Keratinocyte (primary cell): ENCODE data around the gene IDH3A. TPM values are rescaled to one million over a fixed set of nuclear protein-coding genes. Genes with fewer than 3 reads are reported as not detected.

Experiments used
- DNase-seq: peaks from one replicate; pipeline ENCODE4 v3.0.0-alpha.2; 2011; ENCODE audit warnings: low read depth, missing footprints, low spot score
- FAIRE-seq: peaks from 2 replicates; lab custom pipeline; 2011; peaks lifted over from hg19 to GRCh38; lab: Jason Lieb, UNC
- H2AFZ ChIP-seq: 2 replicates; pipeline ENCODE4 v1.6.0; 2012; ENCODE audit warnings: low read length, control low read depth, inconsistent platforms; ENCODE audit not compliant: control insufficient read depth
- H3K27ac ChIP-seq: 2 replicates; pipeline ENCODE4 v1.5.1; 2011; ENCODE audit warnings: low read length; ENCODE audit not compliant: control insufficient read depth, insufficient read depth
- H3K27me3 ChIP-seq: 3 replicates; pipeline ENCODE4 v1.6.0; 2011; ENCODE audit warnings: low read length; ENCODE audit not compliant: control insufficient read depth, insufficient read depth; ENCODE audit errors: extremely low read depth
- H3K36me3 ChIP-seq, 2 experiments: 2 replicates in 1 of 2; 3 replicates in 1 of 2; pipeline ENCODE4 v1.5.1; 2011; ENCODE audit warnings: low read length in 2 of 2, mild to moderate bottlenecking in 1 of 2; ENCODE audit not compliant: control insufficient read depth in 2 of 2, insufficient read depth in 2 of 2; ENCODE audit errors: extremely low read depth in 1 of 2
- H3K4me1 ChIP-seq: 3 replicates; pipeline ENCODE4 v1.5.1; 2011; ENCODE audit warnings: low read length; ENCODE audit not compliant: control insufficient read depth, insufficient read depth; ENCODE audit errors: extremely low read depth
- H3K4me2 ChIP-seq: 3 replicates; pipeline ENCODE4 v1.6.0; 2011; ENCODE audit warnings: low read depth, low read length; ENCODE audit not compliant: control insufficient read depth, insufficient read depth; ENCODE audit errors: extremely low read depth
- H3K4me3 ChIP-seq, 3 experiments: fragments of 200-600 bp in 1 of 3; sonication (generic) in 1 of 3; 2 replicates in 2 of 3; 3 replicates in 1 of 3; pipeline ENCODE4 v1.5.1; 2011 to 2016; ENCODE audit warnings: low read length in 3 of 3, mild to moderate bottlenecking in 3 of 3, control low read depth in 2 of 3, inconsistent platforms in 1 of 3, low read depth in 1 of 3, mixed read lengths in 1 of 3, mixed run types in 1 of 3, moderate library complexity in 1 of 3; ENCODE audit not compliant: control insufficient read depth in 2 of 3, insufficient read depth in 2 of 3; ENCODE audit errors: extremely low read depth in 1 of 3
- H3K79me2 ChIP-seq: 2 replicates; pipeline ENCODE4 v1.6.0; 2012; ENCODE audit warnings: low read length; ENCODE audit not compliant: control insufficient read depth, insufficient read depth
- H3K9ac ChIP-seq: 3 replicates; pipeline ENCODE4 v1.6.0; 2011; ENCODE audit warnings: low read length; ENCODE audit not compliant: control insufficient read depth, insufficient read depth; ENCODE audit errors: extremely low read depth
- H3K9me1 ChIP-seq: 3 replicates; pipeline ENCODE4 v1.6.0; 2011; ENCODE audit warnings: low read length; ENCODE audit not compliant: control insufficient read depth, insufficient read depth; ENCODE audit errors: extremely low read depth
- H3K9me3 ChIP-seq: 2 replicates; pipeline ENCODE4 v1.5.1; 2012; ENCODE audit warnings: low read depth, low read length; ENCODE audit not compliant: control insufficient read depth
- H4K20me1 ChIP-seq: 3 replicates; pipeline ENCODE4 v1.6.0; 2011; ENCODE audit warnings: low read length; ENCODE audit not compliant: control insufficient read depth, insufficient read depth; ENCODE audit errors: extremely low read depth
- EZH2 ChIP-seq: IDR thresholded peaks from one replicate; pipeline ENCODE4 v1.6.1; 2012; ENCODE audit warnings: inconsistent platforms, mild to moderate bottlenecking, low read length, moderate library complexity
- dilution Hi-C: fragments of 300-500 bp; cut with MboI; formaldehyde crosslinking; loops from one replicate; pipeline ENCODE4 v1.7.0; 2020; ENCODE audit warnings: low sequenced_read_pairs; ENCODE audit not compliant: extremely low pct_ligation_motif_present
- polyA plus RNA-seq, 5 experiments: library from polyadenylated mRNA; depleted of rRNA in 3 of 5; stranded (reverse) in 3 of 5; stranded (forward) in 1 of 5; unstranded in 1 of 5; fragments of >200 nt; gene quantifications; 1 replicate in 1 of 5; 2 replicates in 3 of 5; 3 replicates in 1 of 5; pipeline versions ENCODE4 v1.2.1 to v1.2.3, GENCODE V29; 2011 to 2012; ENCODE audit warnings: missing spikeins in 2 of 5, low read depth in 1 of 5, low replicate concordance in 1 of 5
- TF ChIP-seq, protein P1 (sequence below), 3 experiments: IDR thresholded peaks in 1 of 3; conservative IDR thresholded peaks in 1 of 3; optimal IDR thresholded peaks in 1 of 3; 2 replicates in 2 of 3; 3 replicates in 1 of 3; pipeline versions ENCODE3 to v1.5.1; 2011; ENCODE audit warnings: low read length in 3 of 3, mild to moderate bottlenecking in 3 of 3, moderate library complexity in 2 of 3, control low read depth in 1 of 3, inconsistent platforms in 1 of 3; ENCODE audit not compliant: insufficient read depth in 2 of 3; ENCODE audit errors: extremely low read depth in 1 of 3

Gene IDH3A
- polyA plus RNA-seq, 1 donor (not counting 4 experiments of a cell fraction or from before 2014, with no cell fraction given): 118 TPM

- no peaks in the 10 kb centered on the region for H4K20me1 ChIP-seq
- H3K9ac ChIP-seq: no peak overlapping the region
- TF ChIP-seq, protein P1, sequence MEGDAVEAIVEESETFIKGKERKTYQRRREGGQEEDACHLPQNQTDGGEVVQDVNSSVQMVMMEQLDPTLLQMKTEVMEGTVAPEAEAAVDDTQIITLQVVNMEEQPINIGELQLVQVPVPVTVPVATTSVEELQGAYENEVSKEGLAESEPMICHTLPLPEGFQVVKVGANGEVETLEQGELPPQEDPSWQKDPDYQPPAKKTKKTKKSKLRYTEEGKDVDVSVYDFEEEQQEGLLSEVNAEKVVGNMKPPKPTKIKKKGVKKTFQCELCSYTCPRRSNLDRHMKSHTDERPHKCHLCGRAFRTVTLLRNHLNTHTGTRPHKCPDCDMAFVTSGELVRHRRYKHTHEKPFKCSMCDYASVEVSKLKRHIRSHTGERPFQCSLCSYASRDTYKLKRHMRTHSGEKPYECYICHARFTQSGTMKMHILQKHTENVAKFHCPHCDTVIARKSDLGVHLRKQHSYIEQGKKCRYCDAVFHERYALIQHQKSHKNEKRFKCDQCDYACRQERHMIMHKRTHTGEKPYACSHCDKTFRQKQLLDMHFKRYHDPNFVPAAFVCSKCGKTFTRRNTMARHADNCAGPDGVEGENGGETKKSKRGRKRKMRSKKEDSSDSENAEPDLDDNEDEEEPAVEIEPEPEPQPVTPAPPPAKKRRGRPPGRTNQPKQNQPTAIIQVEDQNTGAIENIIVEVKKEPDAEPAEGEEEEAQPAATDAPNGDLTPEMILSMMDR (optimal IDR thresholded peaks at IDR 0.05 in 1 of 3, IDR thresholded peaks at IDR 0.05 in 1 of 3, conservative IDR thresholded peaks at IDR 0.05 in 1 of 3; ENCODE audit: extremely low read depth in 1 of 3, insufficient read depth in 2 of 3, low read length in 3 of 3): no peak
- TF ChIP-seq EZH2: no peak
- no peak overlapping the region for H3K27ac ChIP-seq
- no peak for FAIRE-seq
- H3K79me2 ChIP-seq: no peaks in the 10 kb centered on the region
- peaks cover 9% of the 10 kb centered on the region for H3K27me3 ChIP-seq
- DNase-seq: no peak
- H2AFZ ChIP-seq: peak overlapping the region; percentile 93
- H3K9me1 ChIP-seq: no peaks in the 10 kb centered on the region
- no peak overlapping the region for H3K4me3 ChIP-seq
- H3K4me2 ChIP-seq: peak overlapping the region; percentile 35
- H3K36me3 ChIP-seq: no peaks in the 10 kb centered on the region
- H3K4me1 ChIP-seq: peaks cover 29% of the 10 kb centered on the region
- H3K9me3 ChIP-seq: no peaks in the 10 kb centered on the region
- dilution Hi-C loops: no loop called here
These were observed 59.9 kb downstream of the IDH3A start for GRCh38 chr15:78208887-78209645.

- Histone ChIP-seq H3K4me2 (peak overlapping the region; percentile 35), H3K79me2 (no peaks in the 10 kb centered on the region), H3K4me1 (peaks cover 29% of the 10 kb centered on the region), H3K9me1 (no peaks in the 10 kb centered on the region), H3K36me3 (no peaks in the 10 kb centered on the region), H3K27me3 (peaks cover 8% of the 10 kb centered on the region), H2AFZ (peak overlapping the region; percentile 93), H4K20me1 (no peaks in the 10 kb centered on the region), H3K9ac (no peak overlapping the region), H3K27ac (no peak overlapping the region), H3K9me3 (no peaks in the 10 kb centered on the region), H3K4me3 (no peak overlapping the region)
- dilution Hi-C loops: no loop called here
- DNase-seq (no peak), FAIRE-seq (peak; percentile 71)
- TF ChIP-seq EZH2: no peak
- TF ChIP-seq, protein P1 (optimal IDR thresholded peaks at IDR 0.05 in 1 of 3, IDR thresholded peaks at IDR 0.05 in 1 of 3, conservative IDR thresholded peaks at IDR 0.05 in 1 of 3; ENCODE audit: extremely low read depth in 1 of 3, insufficient read depth in 2 of 3, low read length in 3 of 3): no peak
These were observed 60.6 kb downstream of the IDH3A start for GRCh38 chr15:78209646-78210348.
